GM23338 (cell line): ENCODE data around the gene UBE2K. TPM values are rescaled to one million over a fixed set of nuclear protein-coding genes. Genes with fewer than 3 reads are reported as not detected.

Experiments used
- ATAC-seq: fragments of 200-7000 bp; cut with Tn5 transposase; 3 replicates; pipeline ENCODE4 v1.9.1; 2020
- DNase-seq: peaks from one replicate; pipeline ENCODE4 v3.0.0-alpha.2; 2015; ENCODE audit warnings: low spot score
- H2AFZ ChIP-seq: fragments of 200-600 bp; sonication (generic); 2 replicates; pipeline ENCODE4 v1.8.0; 2016; ENCODE audit warnings: antibody characterized with exemption, mild to moderate bottlenecking, moderate library complexity
- H3F3A ChIP-seq: fragments of 200-600 bp; sonication (generic); replicated peaks from 2 replicates; pipeline ENCODE4 v1.8.0; 2017; ENCODE audit warnings: antibody characterized with exemption, mixed run types, low read depth
- H3K27ac ChIP-seq: fragments of 200-600 bp; sonication (generic); 2 replicates; pipeline ENCODE4 v1.6.1; 2016; ENCODE audit warnings: low read depth
- H3K27me3 ChIP-seq: fragments of 200-600 bp; sonication (generic); 2 replicates; pipeline ENCODE4 v1.8.0; 2016; ENCODE audit warnings: mild to moderate bottlenecking, mixed run types, moderate library complexity; ENCODE audit not compliant: insufficient read depth
- H3K36me3 ChIP-seq: fragments of 200-600 bp; sonication (generic); 2 replicates; pipeline ENCODE4 v1.8.0; 2016; ENCODE audit warnings: mild to moderate bottlenecking; ENCODE audit not compliant: insufficient read depth
- H3K4me1 ChIP-seq: fragments of 200-600 bp; sonication (generic); 2 replicates; pipeline ENCODE4 v1.8.0; 2016; ENCODE audit warnings: mild to moderate bottlenecking, moderate library complexity; ENCODE audit not compliant: insufficient read depth
- H3K4me2 ChIP-seq: fragments of 200-600 bp; sonication (generic); 2 replicates; pipeline ENCODE4 v1.7.1; 2017; ENCODE audit warnings: mixed run types
- H3K4me3 ChIP-seq: fragments of 200-600 bp; sonication (generic); 2 replicates; pipeline ENCODE4 v1.6.1; 2016; ENCODE audit warnings: mixed run types
- H3K79me2 ChIP-seq: fragments of 200-600 bp; sonication (generic); replicated peaks from 2 replicates; pipeline ENCODE4 v1.8.0; 2017; ENCODE audit warnings: mild to moderate bottlenecking; ENCODE audit not compliant: insufficient read depth
- H3K9me2 ChIP-seq: fragments of 200-600 bp; sonication (generic); 2 replicates; pipeline ENCODE4 v1.8.0; 2017; ENCODE audit not compliant: insufficient read depth
- H4K20me1 ChIP-seq: fragments of 200-600 bp; sonication (generic); replicated peaks from 2 replicates; pipeline ENCODE4 v1.8.0; 2017; ENCODE audit warnings: mild to moderate bottlenecking; ENCODE audit not compliant: insufficient read depth
- H3K27ac Mint-ChIP-seq: 2 replicates; pipeline ENCODE4 v1.8.0; 2020; ENCODE audit warnings: inconsistent platforms, mild to moderate bottlenecking, moderate library complexity, mixed read lengths
- H3K27me3 Mint-ChIP-seq: 3 replicates; pipeline ENCODE4 v1.8.0; 2022; ENCODE audit warnings: low read depth, mild to moderate bottlenecking, moderate library complexity, mixed read lengths, inconsistent platforms; ENCODE audit not compliant: insufficient read depth, poor library complexity
- H3K36me3 Mint-ChIP-seq: 3 replicates; pipeline ENCODE4 v1.8.0; 2021; ENCODE audit warnings: low read depth, mild to moderate bottlenecking, inconsistent platforms, moderate library complexity, mixed read lengths
- H3K4me1 Mint-ChIP-seq: 3 replicates; pipeline ENCODE4 v1.8.0; 2020; ENCODE audit warnings: mild to moderate bottlenecking, inconsistent platforms, mixed read lengths
- H3K4me3 Mint-ChIP-seq: 3 replicates; pipeline ENCODE4 v1.8.0; 2021; ENCODE audit warnings: moderate library complexity, mild to moderate bottlenecking, inconsistent platforms, mixed read lengths
- H3K9me3 Mint-ChIP-seq: 3 replicates; pipeline ENCODE4 v1.8.0; 2020; ENCODE audit warnings: moderate library complexity, mild to moderate bottlenecking, inconsistent platforms, mixed read lengths
- CREB1 ChIP-seq: fragments of 250-450 bp; sonication (Bioruptor Pico); IDR thresholded peaks from 2 replicates; pipeline ENCODE4 v1.5.0; 2020; ENCODE audit warnings: low read depth, mild to moderate bottlenecking, moderate library complexity
- CTCF ChIP-seq, 2 experiments: fragments of 200-600 bp in 1 of 2; sonication (generic) in 1 of 2; conservative IDR thresholded peaks; 2 replicates each; pipeline versions ENCODE4 v1.5.1 to v1.6.1; 2016 to 2017; ENCODE audit warnings: antibody characterized with exemption in 2 of 2, low read depth in 2 of 2, mild to moderate bottlenecking in 2 of 2, moderate library complexity in 1 of 2
- ETS1 ChIP-seq: IDR thresholded peaks from 2 replicates; pipeline ENCODE4 v1.6.1; 2016; ENCODE audit warnings: antibody characterized with exemption
- EZH2 ChIP-seq: fragments of 200-600 bp; sonication (generic); IDR thresholded peaks from one replicate; pipeline ENCODE4 v1.8.0; 2017; ENCODE audit warnings: antibody characterized with exemption, mild to moderate bottlenecking, low read depth; ENCODE audit not compliant: unreplicated experiment
- EZH2phosphoT487 ChIP-seq: fragments of 200-600 bp; sonication (generic); IDR thresholded peaks from one replicate; pipeline ENCODE4 v1.8.1; 2018; ENCODE audit warnings: antibody characterized with exemption; ENCODE audit not compliant: unreplicated experiment
- JUNB ChIP-seq: IDR thresholded peaks from one replicate; pipeline ENCODE4 v1.6.1; 2016; ENCODE audit warnings: antibody characterized with exemption; ENCODE audit not compliant: unreplicated experiment
- NANOG ChIP-seq: IDR thresholded peaks from 2 replicates; pipeline ENCODE4 v1.6.1; 2016; ENCODE audit warnings: antibody characterized with exemption, borderline replicate concordance
- POLR2AphosphoS5 ChIP-seq: IDR thresholded peaks from 2 replicates; pipeline ENCODE4 v1.6.1; 2016; ENCODE audit warnings: antibody characterized with exemption, low read depth
- REST ChIP-seq: IDR thresholded peaks from one replicate; pipeline ENCODE4 v1.6.1; 2018; ENCODE audit warnings: antibody characterized with exemption; ENCODE audit not compliant: unreplicated experiment
- STAT1 ChIP-seq: IDR thresholded peaks from one replicate; pipeline ENCODE4 v1.6.1; 2016; ENCODE audit warnings: antibody characterized with exemption; ENCODE audit not compliant: unreplicated experiment
- ZNF114 ChIP-seq: fragments of 250-450 bp; sonication (Bioruptor Pico); IDR thresholded peaks from 2 replicates; pipeline ENCODE4 v1.5.0; 2020; ENCODE audit warnings: mild to moderate bottlenecking, moderate library complexity
- ZNF331 ChIP-seq: fragments of 250-450 bp; sonication (Bioruptor Pico); IDR thresholded peaks from 2 replicates; pipeline ENCODE4 v1.5.0; 2020; ENCODE audit warnings: low read depth, mild to moderate bottlenecking, moderate library complexity
- polyA plus RNA-seq: library from polyadenylated mRNA; unstranded; fragments of >200 nt; fragmentation: Nextera tagmentation; extraction: Ambion mirVana; gene quantifications from 2 replicates; pipeline ENCODE4 v1.2.1, GENCODE V29; 2016
- total RNA-seq: library from RNA; depleted of rRNA; stranded (reverse); fragments of >200 nt; shearing (Covaris generic); gene quantifications from 2 replicates; pipeline ENCODE4 v1.2.3, GENCODE V29; 2014

The UBE2K gene
- total and polyA plus RNA-seq, 2 experiments from 2014 or later = 97.7 to 207 TPM

- ATAC-seq = no peak
- H3K27ac ChIP-seq = no peak overlapping the region
- peaks cover 14% of the 10 kb centered on the region; the same call in 2 of the 3 replicates for H3K4me1 Mint-ChIP-seq
- H3K27ac Mint-ChIP-seq = no peak overlapping the region
- no peak overlapping the region for H3K4me3 ChIP-seq
- H3K9me3 Mint-ChIP-seq = no peaks in the 10 kb centered on the region; the same call in 2 of the 3 replicates
- H3F3A ChIP-seq = peaks cover 13% of the 10 kb centered on the region; the same call in 1 of the 2 replicates
- no peak overlapping the region for H2AFZ ChIP-seq
- H4K20me1 ChIP-seq = peaks cover 80% of the 10 kb centered on the region
- no peaks in the 10 kb centered on the region for H3K9me2 ChIP-seq
- H3K36me3 Mint-ChIP-seq = peaks cover 28% of the 10 kb centered on the region; the same call in 2 of the 3 replicates
- H3K4me1 ChIP-seq = peaks cover under 1% of the 10 kb centered on the region; the same call in 1 of the 2 replicates
- H3K36me3 ChIP-seq = no peaks in the 10 kb centered on the region
- TF ChIP-seq ETS1 = no peak
- TF ChIP-seq ZNF331 (CRISPR knock-in tag) = no peak
- no peak for TF ChIP-seq REST
- no peak for TF ChIP-seq CREB1 (CRISPR knock-in tag)
- no peak for TF ChIP-seq POLR2AphosphoS5
- no peak for TF ChIP-seq CTCF (conservative IDR thresholded peaks at IDR 0.05; ENCODE audit: low read depth in 2 of 2)
- no peak for TF ChIP-seq JUNB
- TF ChIP-seq STAT1 = no peak
- TF ChIP-seq EZH2 = no peak
- TF ChIP-seq NANOG = no peak
- no peak for TF ChIP-seq ZNF114 (CRISPR knock-in tag)
- TF ChIP-seq EZH2phosphoT487 = no peak
- no peaks in the 10 kb centered on the region for H3K27me3 ChIP-seq
- peaks cover 8% of the 10 kb centered on the region for H3K27me3 Mint-ChIP-seq
- no peak overlapping the region for H3K4me3 Mint-ChIP-seq
- no peak overlapping the region for H3K4me2 ChIP-seq
- H3K79me2 ChIP-seq = peaks cover 100% of the 10 kb centered on the region
- no peak for DNase-seq
Observed at GRCh38 chr4:39730072-39730471, 32.1 kb downstream of the UBE2K start.
